ENCODE results near the gene RPL29. TPM values are rescaled to one million over a fixed set of nuclear protein-coding genes. Genes with fewer than 3 reads are reported as not detected.

The RPL29 gene
- total RNA-seq, 1 donor from 2014 or later = 1,596 TPM

DNA sequence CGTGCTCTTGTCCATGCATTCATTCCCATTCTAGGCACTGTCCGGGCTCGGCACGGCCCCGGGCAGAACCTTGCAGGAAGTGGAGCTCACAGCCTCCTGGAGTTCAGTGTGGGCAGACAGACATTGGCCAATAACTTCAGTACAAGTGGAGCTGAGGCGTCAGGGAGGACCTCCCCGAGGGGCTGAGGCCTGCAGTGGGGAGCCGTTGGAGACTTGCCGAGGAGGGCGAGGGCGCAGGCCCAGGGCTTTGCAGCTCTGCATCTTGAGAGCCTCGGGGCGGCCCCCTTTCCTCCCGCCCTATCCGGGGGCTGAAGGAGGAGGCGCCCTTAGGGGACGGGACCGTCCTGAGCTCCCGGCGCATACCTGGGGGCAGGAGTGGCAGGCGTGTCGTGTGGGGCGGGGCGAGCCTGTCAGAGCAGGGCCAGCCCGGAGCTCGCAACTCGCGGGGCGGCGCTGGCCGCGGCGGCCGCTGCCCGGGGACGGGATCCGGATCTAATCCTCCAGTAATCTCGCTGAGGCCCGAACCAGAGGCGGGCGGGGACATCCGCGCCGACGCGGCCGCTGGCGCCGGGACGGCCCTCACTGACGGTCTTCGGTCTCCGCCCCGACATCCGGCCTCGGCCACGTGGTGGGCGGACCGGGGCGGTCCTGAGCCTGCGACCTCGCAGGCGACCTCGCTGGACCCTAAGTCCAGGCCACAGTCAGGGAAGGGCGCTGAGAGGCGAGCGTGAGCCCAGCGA, 12.7 kb downstream of the RPL29 start, which contains the start of gene ACY1:
TSS of gene ACY1 (plus strand) at position 698 of the 740 bp plus-strand sequence. CDS start 530 bp downstream, outside the sequence.
- intact Hi-C loops (cut with micrococcal nuclease) = loop anchor here (1.0 to 10.0 kb wide), 6 partner anchors 8 to 702 kb away; partner anchors contain the start of genes ABHD14A, GLYCTK, GNL3 and PARP3
- Mint-ChIP-seq H3K4me1 (ENCODE audit: low read depth) (peaks cover 30% of the 10 kb centered on the region), H3K27ac (peak within 1 kb of the TSS; percentile 97), H3K4me3 (peak within 1 kb of the TSS; percentile 97), H3K36me3 (ENCODE audit: low read depth) (peaks cover 6% of the 10 kb centered on the region), H3K9me3 (no peaks in the 10 kb centered on the region), H3K27me3 (ENCODE audit: insufficient read depth) (no peaks in the 10 kb centered on the region)
- peak; percentile 79 for DNase-seq (ENCODE audit: low spot score)

DNA sequence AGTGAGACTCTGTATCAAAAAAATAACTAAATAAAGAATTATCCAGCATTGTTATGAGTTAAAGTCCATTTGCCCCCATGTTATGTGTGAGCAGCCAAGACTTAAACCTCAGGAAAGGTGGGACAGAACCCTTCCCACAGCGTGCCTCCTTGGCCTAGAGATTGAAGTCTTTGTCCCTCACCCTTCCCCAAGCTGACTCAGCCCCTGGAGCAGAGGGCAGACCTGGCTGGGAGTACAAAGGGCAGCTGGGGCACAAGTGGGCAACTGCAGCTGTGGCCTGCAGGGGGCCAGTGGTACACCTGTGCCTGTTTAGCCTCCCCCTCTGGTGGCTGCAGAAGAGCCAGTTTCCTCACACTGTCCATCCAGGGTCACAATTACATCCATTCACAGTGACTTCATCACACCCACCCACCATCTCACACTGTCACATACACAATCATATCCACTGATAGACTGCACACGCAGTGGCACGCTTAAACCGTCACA, 13.3 kb downstream of the RPL29 start:
- Mint-ChIP-seq H3K4me3 (peak overlapping the region; percentile 97), H3K9me3 (no peaks in the 10 kb centered on the region), H3K4me1 (ENCODE audit: low read depth) (peaks cover 32% of the 10 kb centered on the region), H3K27me3 (ENCODE audit: insufficient read depth) (no peaks in the 10 kb centered on the region), H3K27ac (peak overlapping the region; percentile 95), H3K36me3 (ENCODE audit: low read depth) (peaks cover 6% of the 10 kb centered on the region)
- intact Hi-C loops (cut with micrococcal nuclease) = loop anchor here (5.0 to 10.0 kb wide), 2 partner anchors 305 to 702 kb away; partner anchors contain the start of genes GLYCTK, GNL3 and PBRM1
- no peak for DNase-seq (ENCODE audit: low spot score)

DNA sequence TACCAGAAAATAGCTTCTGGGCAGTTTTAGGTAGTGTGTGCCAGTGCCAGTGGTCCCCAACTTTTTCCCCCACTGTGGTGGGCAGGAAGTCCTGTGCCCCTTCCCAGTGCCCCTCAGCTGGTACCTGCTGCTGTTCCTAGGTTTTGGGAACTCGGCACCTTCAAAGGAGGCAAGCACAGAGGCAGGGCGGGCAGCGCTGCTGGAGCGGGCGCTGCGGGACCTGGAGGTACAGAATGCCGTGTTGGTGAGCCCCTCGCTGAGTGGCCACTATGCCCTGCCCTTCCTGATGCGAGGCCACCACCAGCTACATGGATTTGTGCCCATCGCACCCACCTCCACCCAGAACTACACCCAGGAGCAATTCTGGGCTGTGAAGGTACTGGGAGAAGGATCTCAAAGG, 15.4 kb downstream of the RPL29 start:
- no peak for DNase-seq (ENCODE audit: low spot score)
- Mint-ChIP-seq H3K27me3 (ENCODE audit: insufficient read depth) (no peaks in the 10 kb centered on the region), H3K9me3 (no peaks in the 10 kb centered on the region), H3K4me3 (no peak overlapping the region), H3K27ac (no peak overlapping the region), H3K4me1 (ENCODE audit: low read depth) (peaks cover 42% of the 10 kb centered on the region), H3K36me3 (ENCODE audit: low read depth) (peaks cover 6% of the 10 kb centered on the region)
- intact Hi-C loops (cut with micrococcal nuclease) = loop anchor here (5.0 to 10.0 kb wide), 2 partner anchors 307 to 705 kb away; partner anchors contain the start of genes GLYCTK, GNL3 and PBRM1

DNA sequence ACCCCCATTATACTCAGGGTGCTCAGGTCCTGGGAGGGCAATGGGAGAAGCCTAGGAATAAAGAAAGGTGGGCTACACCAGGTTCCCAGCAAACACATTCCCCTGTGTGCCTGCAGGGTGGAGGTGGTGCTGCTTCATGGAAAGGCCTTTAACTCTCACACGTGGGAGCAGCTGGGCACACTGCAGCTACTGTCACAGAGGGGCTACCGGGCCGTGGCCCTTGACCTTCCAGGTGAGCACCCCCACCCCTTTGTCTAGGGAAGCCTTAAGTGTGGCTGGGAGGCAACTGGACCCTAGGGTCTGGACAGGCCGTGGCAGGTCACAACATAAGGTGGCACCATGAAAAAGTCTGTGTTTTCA, 17.6 kb downstream of the RPL29 start:
- intact Hi-C loops (cut with micrococcal nuclease) = loop anchor here (10.0 kb wide), 2 partner anchors 557 to 583 kb away; partner anchors contain the start of genes NT5DC2, RBM15B and UQCC5
- H3K27ac Mint-ChIP-seq = no peak overlapping the region
- peaks cover 39% of the 10 kb centered on the region for H3K4me1 Mint-ChIP-seq (ENCODE audit: low read depth)
- H3K9me3 Mint-ChIP-seq = no peaks in the 10 kb centered on the region
- no peaks in the 10 kb centered on the region for H3K27me3 Mint-ChIP-seq (ENCODE audit: insufficient read depth)
- DNase-seq (ENCODE audit: low spot score) = no peak
- peaks cover 6% of the 10 kb centered on the region for H3K36me3 Mint-ChIP-seq (ENCODE audit: low read depth)
- H3K4me3 Mint-ChIP-seq = no peak overlapping the region

DNA sequence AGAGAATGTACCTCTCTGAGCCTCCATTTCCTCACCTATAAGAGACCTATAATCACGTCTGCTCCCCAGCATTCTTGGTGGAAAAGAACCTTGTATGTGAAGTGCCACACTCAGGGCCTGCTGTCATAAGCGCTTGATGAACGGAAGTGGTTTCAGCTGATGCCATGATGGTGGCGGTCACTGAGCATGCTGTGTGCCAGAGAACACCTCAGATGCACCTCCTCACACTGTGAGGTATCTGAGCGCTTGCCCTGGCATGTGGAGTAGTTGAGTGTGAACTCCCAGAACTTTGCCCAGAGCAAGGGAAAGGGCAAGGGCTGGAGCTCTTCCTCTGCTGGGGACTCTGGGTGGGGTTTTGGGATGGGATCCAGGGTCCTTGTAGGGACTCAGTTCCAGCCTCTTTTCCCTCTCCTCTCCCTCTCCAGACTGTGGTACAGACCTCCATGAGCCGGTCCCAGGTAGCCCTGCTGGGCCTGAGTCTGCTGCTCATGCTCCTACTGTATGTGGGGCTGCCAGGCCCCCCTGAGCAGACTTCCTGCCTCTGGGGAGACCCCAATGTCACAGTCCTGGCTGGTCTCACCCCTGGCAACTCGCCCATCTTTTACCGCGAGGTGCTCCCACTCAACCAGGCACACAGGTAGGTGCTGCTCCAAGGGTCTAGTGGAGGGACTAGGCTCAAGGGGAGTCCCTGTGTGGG, 18.1 kb downstream of the RPL29 start:
- Mint-ChIP-seq H3K4me3 (peak overlapping the region; percentile 43), H3K9me3 (no peaks in the 10 kb centered on the region), H3K36me3 (ENCODE audit: low read depth) (peaks cover 6% of the 10 kb centered on the region), H3K4me1 (ENCODE audit: low read depth) (peaks cover 36% of the 10 kb centered on the region), H3K27me3 (ENCODE audit: insufficient read depth) (no peaks in the 10 kb centered on the region), H3K27ac (peak overlapping the region; percentile 3)
- intact Hi-C loops (cut with micrococcal nuclease) = loop anchor here (10.0 kb wide), 2 partner anchors 557 to 583 kb away; partner anchors contain the start of genes NT5DC2, RBM15B and UQCC5
- no peak for DNase-seq (ENCODE audit: low spot score)

DNA sequence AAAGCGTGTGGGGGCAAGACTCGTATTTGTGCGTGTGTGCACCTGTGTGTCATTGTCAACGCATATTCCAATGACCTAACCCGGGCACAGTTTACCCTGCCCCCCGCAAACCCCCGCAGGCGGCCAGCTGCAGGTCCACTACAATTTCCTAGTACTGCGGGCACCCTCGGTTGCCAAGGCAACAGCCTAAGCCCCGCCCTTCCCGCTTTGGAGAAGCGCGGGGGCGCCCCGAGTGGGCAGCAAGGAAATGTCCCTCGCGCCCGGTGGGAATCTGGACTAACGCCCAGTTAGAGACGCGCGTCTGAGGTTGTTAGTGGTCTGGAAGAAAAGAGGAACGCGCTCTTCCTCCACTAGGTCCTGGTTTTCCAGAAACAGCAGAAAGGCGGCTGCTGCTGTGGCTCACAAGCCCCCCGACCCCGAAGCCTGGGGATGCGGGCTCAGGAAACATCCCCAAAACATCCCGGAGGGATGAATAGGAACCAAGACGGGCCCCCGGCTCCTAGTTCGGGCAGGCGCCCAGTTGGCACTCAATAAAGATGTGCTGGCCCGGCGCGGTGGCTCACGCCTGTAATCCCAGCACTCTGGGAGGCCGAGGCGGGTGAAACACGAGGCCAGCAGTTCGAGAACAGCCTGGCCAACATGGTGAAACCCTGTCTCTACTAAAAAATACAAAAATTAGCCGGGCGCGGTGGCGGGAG, 19.7 kb downstream of the RPL29 start:
- Mint-ChIP-seq H3K27me3 (ENCODE audit: insufficient read depth) (no peaks in the 10 kb centered on the region), H3K4me1 (ENCODE audit: low read depth) (peaks cover 26% of the 10 kb centered on the region), H3K9me3 (no peaks in the 10 kb centered on the region), H3K36me3 (ENCODE audit: low read depth) (no peaks in the 10 kb centered on the region), H3K4me3 (peak overlapping the region; percentile 87), H3K27ac (no peak overlapping the region)
- DNase-seq (ENCODE audit: low spot score) = no peak
- intact Hi-C loops (cut with micrococcal nuclease) = loop anchor here (1.0 to 10.0 kb wide), 4 partner anchors 7 to 581 kb away; partner anchors contain the start of genes ACY1, DUSP7, NT5DC2 and RBM15B

DNA sequence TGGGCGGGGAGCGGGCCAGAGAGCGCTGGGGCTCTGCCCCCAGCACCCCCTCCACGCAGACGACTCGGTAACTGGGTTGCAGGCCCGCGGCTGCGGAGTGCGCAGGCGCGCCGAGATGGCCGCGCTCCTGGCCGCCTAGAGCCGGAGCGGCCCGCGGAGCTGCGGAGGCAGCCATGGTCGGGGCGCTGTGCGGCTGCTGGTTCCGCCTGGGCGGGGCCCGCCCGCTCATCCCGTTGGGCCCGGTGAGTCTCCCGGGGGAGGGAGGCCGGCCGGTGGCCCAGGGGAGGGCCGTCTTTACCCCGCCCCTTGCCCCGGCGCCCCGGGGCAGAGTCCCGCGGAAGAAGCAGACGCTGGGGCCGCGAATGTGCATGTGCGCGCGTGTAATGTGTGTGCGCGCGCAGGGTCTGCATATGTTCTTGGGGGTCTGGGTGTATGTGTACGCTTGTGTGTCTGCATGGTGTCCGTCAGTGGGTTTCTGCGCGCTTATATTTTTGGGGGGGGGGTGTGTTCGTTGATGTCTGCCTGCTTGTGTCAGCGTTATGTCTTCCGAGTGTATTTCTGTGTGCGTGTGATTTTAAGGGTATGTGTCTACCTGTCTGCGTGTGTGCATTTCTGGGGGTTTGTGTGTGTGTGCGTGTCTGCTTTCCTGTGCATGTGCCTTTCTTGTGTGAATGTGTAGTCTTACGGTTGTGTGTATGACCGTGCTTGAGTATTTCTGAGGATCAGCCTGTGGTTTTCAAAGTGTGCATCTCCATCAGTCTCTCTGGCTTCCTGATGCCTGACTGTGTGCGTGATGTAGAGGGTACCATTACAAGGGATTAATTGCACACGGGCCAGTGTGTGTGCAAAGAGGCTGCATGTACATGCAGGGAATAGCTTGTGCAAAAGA, 20.5 kb downstream of the RPL29 start, which contains the start of gene ABHD14A:
TSS of gene ABHD14A (plus strand) at position 102 of the 889 bp plus-strand sequence. CDS start at position 174, 72 bp downstream.
- peak within 1 kb of the TSS; percentile 90 for H3K27ac Mint-ChIP-seq
- DNase-seq (ENCODE audit: low spot score) = peak; percentile 72
- H3K27me3 Mint-ChIP-seq (ENCODE audit: insufficient read depth) = no peaks in the 10 kb centered on the region

DNA sequence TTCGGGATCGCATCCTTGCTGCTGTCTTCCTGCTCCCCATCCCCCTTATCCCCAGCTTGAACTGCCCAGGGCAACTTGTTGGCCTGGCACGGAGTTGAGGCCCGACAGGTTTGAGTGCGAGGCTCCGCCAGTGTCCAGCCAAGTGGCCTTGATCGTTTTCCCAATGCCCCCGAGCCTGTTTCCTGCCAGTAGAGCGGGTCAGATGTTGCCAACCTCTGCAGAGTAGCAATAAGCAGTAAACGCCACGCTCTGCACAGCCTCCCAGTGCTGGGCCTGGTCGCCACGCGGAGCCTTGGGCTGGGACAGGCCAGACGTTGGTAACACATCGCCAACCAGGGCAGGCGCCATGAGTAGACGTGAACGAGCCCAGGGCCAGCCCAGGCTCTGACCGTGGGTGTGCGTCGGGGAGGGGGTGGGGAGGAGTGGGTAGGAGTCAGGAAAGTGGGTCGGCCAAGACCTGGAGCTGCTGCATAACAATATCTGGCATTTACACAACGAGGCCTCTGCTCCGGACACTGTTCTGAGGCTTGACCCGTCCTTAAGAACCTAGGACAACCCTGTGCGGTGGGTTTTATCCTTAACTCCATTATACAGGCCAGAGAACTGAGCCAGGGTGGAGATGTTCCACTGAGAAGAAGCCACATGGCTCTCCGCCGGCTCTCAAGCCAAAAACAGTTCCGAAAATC, 21.3 kb downstream of the RPL29 start:
- Mint-ChIP-seq H3K27me3 (ENCODE audit: insufficient read depth) (no peaks in the 10 kb centered on the region), H3K9me3 (no peaks in the 10 kb centered on the region), H3K36me3 (ENCODE audit: low read depth) (peaks cover 2% of the 10 kb centered on the region), H3K27ac (peak overlapping the region; percentile 90), H3K4me3 (peak overlapping the region; percentile 87), H3K4me1 (ENCODE audit: low read depth) (peaks cover 24% of the 10 kb centered on the region)
- DNase-seq (ENCODE audit: low spot score) = no peak
- intact Hi-C loops (cut with micrococcal nuclease) = loop anchor here (1.0 to 10.0 kb wide), 5 partner anchors 21 to 580 kb away; partner anchors contain the start of genes DUSP7, NT5DC2, PARP3 and RBM15B

More for the DNA sequence above, 20.5 kb downstream of the RPL29 start, which contains the start of gene ABHD14A:
- intact Hi-C loops (cut with micrococcal nuclease) = loop anchor here (1.0 to 10.0 kb wide), 6 partner anchors 8 to 580 kb away; partner anchors contain the start of genes ACY1, DUSP7, NT5DC2 and PARP3
- Mint-ChIP-seq H3K4me1 (ENCODE audit: low read depth) (peaks cover 24% of the 10 kb centered on the region), H3K4me3 (peak within 1 kb of the TSS; percentile 87), H3K36me3 (ENCODE audit: low read depth) (peaks cover 2% of the 10 kb centered on the region), H3K9me3 (no peaks in the 10 kb centered on the region)

DNA sequence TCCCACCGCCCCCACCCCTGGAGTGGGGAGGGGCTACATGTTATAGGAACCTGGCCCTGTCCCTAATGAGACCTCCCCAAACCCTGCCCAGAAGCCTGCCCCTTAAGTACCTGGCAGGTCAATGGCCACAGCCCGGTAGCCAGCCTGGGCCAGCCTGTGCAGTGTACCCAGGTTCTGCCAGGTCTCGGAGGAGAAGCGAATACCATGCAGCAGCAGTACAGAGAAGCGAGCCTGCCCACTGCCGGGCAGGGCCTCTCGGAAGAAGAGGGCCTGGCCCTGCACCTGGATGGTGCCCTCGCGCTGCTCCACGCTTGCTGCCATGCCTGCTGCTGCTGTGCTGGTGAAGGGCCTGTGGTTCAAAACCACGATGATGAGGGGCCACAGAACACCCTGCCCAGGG, 24.3 kb downstream of the RPL29 start:
- H3K36me3 Mint-ChIP-seq (ENCODE audit: low read depth) = peaks cover 7% of the 10 kb centered on the region
- no peak overlapping the region for H3K27ac Mint-ChIP-seq
- no peak for DNase-seq (ENCODE audit: low spot score)
- peaks cover 22% of the 10 kb centered on the region for H3K4me1 Mint-ChIP-seq (ENCODE audit: low read depth)
- no peaks in the 10 kb centered on the region for H3K27me3 Mint-ChIP-seq (ENCODE audit: insufficient read depth)
- no peaks in the 10 kb centered on the region for H3K9me3 Mint-ChIP-seq
- intact Hi-C loops (cut with micrococcal nuclease) = loop anchor here (10.0 kb wide), 2 partner anchors 563 to 577 kb away; partner anchors contain the start of genes NT5DC2, RBM15B and UQCC5
- H3K4me3 Mint-ChIP-seq = peak overlapping the region; percentile 26

DNA sequence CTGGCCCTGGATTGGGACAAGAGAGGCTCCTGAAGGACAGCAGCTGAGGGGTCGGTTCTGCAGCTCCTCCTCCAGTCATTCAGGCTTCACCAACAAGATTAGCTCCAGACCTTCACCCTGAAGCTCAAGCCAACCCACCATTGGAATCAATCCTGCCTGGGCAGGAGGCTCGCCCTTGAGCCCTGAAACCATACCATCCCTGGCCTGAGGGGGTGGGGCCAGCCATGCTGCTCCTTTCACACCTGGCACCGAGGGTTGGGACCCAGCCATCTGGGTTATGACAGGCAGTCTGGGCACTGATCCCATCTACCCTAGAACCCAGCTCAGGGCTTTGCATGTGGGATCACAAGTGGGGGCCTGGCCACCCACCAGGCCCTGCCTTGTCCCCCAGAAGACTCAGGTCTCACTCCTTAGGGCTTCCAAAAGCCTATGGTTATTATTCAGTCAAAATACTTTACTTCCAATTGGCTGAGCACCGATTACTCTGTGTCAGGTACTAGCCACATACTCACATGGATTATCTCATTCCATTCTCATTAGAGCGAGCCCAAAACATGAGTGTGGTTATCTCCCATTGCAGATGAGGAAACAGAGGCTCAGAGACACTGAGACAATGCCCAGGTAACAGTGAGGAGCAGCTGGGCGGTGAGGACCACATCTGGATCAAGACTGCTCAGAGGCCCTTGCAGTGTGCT, 24.9 kb downstream of the RPL29 start:
- H3K4me3 Mint-ChIP-seq = no peak overlapping the region
- peaks cover 22% of the 10 kb centered on the region for H3K4me1 Mint-ChIP-seq (ENCODE audit: low read depth)
- no peaks in the 10 kb centered on the region for H3K9me3 Mint-ChIP-seq
- no peak for DNase-seq (ENCODE audit: low spot score)
- H3K27me3 Mint-ChIP-seq (ENCODE audit: insufficient read depth) = no peaks in the 10 kb centered on the region
- H3K36me3 Mint-ChIP-seq (ENCODE audit: low read depth) = peaks cover 7% of the 10 kb centered on the region
- no peak overlapping the region for H3K27ac Mint-ChIP-seq
- intact Hi-C loops (cut with micrococcal nuclease) = loop anchor here (10.0 kb wide), 2 partner anchors 564 to 576 kb away; partner anchors contain the start of genes NT5DC2, RBM15B and UQCC5
